Liver (tissue), 9 donors: ENCODE data around the gene PRR36. TPM values are rescaled to one million over a fixed set of nuclear protein-coding genes. Genes with fewer than 3 reads are reported as not detected.
A peak's percentile ranks its signal among the peaks of the same experiment; 100 is the strongest.

Source experiments
- DNase-seq: peaks from one replicate; pipeline ENCODE4 v3.0.0-alpha.2; 2017; ENCODE audit warnings: low spot score
- H3K27ac ChIP-seq, 2 donors: one replicate each; pipeline ENCODE4 v1.7.0; 2013; ENCODE audit warnings: inconsistent platforms in 2 of 2, low read length in 2 of 2, control low read depth in 1 of 2, low read depth in 1 of 2, mild to moderate bottlenecking in 1 of 2
- H3K27me3 ChIP-seq, 4 donors: one replicate each; pipeline versions ENCODE4 v1.6.1 to v1.7.0; 2013; ENCODE audit warnings: low read length in 3 of 4, inconsistent platforms in 1 of 4, mild to moderate bottlenecking in 1 of 4, moderate library complexity in 1 of 4; ENCODE audit not compliant: control insufficient read depth in 4 of 4, insufficient read depth in 4 of 4
- H3K36me3 ChIP-seq, 4 donors: one replicate each; pipeline versions ENCODE4 v1.6.1 to v1.7.0; 2013; ENCODE audit warnings: low read length in 3 of 4, mild to moderate bottlenecking in 3 of 4, low read depth in 1 of 4, moderate library complexity in 1 of 4; ENCODE audit not compliant: control insufficient read depth in 4 of 4, insufficient read depth in 3 of 4
- H3K4me1 ChIP-seq, 4 donors: one replicate each; pipeline versions ENCODE4 v1.6.1 to v1.7.0; 2013; ENCODE audit warnings: low read length in 3 of 4, mild to moderate bottlenecking in 3 of 4, moderate library complexity in 1 of 4; ENCODE audit not compliant: control insufficient read depth in 4 of 4, insufficient read depth in 4 of 4
- H3K4me3 ChIP-seq, 3 donors: one replicate each; pipeline versions ENCODE4 v1.6.1 to v1.7.0; 2013; ENCODE audit warnings: low read length in 3 of 3, control low read depth in 1 of 3, low read depth in 1 of 3, mild to moderate bottlenecking in 1 of 3
- H3K9ac ChIP-seq, 2 donors: one replicate each; pipeline ENCODE4 v1.7.0; 2013; ENCODE audit warnings: low read length in 2 of 2, mild to moderate bottlenecking in 2 of 2, moderate library complexity in 2 of 2, control low read depth in 1 of 2, low read depth in 1 of 2
- H3K9me3 ChIP-seq, 4 donors: one replicate each; pipeline versions ENCODE4 v1.6.1 to v1.7.0; 2013; ENCODE audit warnings: low read length in 3 of 4; ENCODE audit not compliant: control insufficient read depth in 4 of 4
- FOXA1 ChIP-seq: IDR thresholded peaks from 2 replicates; pipeline ENCODE4 v1.6.1; 2016; ENCODE audit warnings: antibody characterized with exemption
- FOXA2 ChIP-seq: IDR thresholded peaks from 2 replicates; pipeline ENCODE4 v1.6.1; 2016; ENCODE audit warnings: antibody characterized with exemption
- GABPA ChIP-seq, 2 donors: IDR thresholded peaks in 1 of 2; conservative IDR thresholded peaks in 1 of 2; 2 replicates each; pipeline ENCODE4 v1.6.1; 2016; ENCODE audit warnings: antibody characterized with exemption in 2 of 2, mild to moderate bottlenecking in 1 of 2, moderate library complexity in 1 of 2
- HNF4A ChIP-seq, 2 donors: conservative IDR thresholded peaks; 2 replicates each; pipeline ENCODE4 v1.6.1; 2016; ENCODE audit warnings: antibody characterized with exemption in 2 of 2, mild to moderate bottlenecking in 2 of 2
- MAX ChIP-seq: IDR thresholded peaks from 2 replicates; pipeline ENCODE4 v1.6.1; 2016; ENCODE audit warnings: antibody characterized with exemption
- NR2F2 ChIP-seq: IDR thresholded peaks from 2 replicates; pipeline ENCODE4 v1.6.1; 2016; ENCODE audit warnings: antibody characterized with exemption
- RAD21 ChIP-seq, 2 donors: IDR thresholded peaks; 2 replicates each; pipeline ENCODE4 v1.6.1; 2016; ENCODE audit warnings: antibody characterized with exemption in 2 of 2, mild to moderate bottlenecking in 2 of 2
- SP1 ChIP-seq: IDR thresholded peaks from 2 replicates; pipeline ENCODE4 v1.6.1; 2018; ENCODE audit warnings: antibody characterized with exemption, mild to moderate bottlenecking
- TAF1 ChIP-seq: conservative IDR thresholded peaks from 2 replicates; pipeline ENCODE4 v1.6.1; 2016; ENCODE audit warnings: antibody characterized with exemption, mild to moderate bottlenecking
- YY1 ChIP-seq: IDR thresholded peaks from 2 replicates; pipeline ENCODE4 v1.6.1; 2016; ENCODE audit warnings: antibody characterized with exemption, mild to moderate bottlenecking
- WGBS: extraction: QIAGEN DNeasy Blood & Tissue Kit; methylation state at CpG from one replicate; pipeline ENCODE4 v1.1.7; 2013; 5-methylcytosine and 5-hydroxymethylcytosine counted together
- polyA plus RNA-seq, 2 donors: library from polyadenylated mRNA; stranded (reverse) in 1 of 2; unstranded in 1 of 2; fragments of 200-250 nt in 1 of 2; fragments of >200 nt in 1 of 2; fragmentation: Nextera tagmentation in 1 of 2; extraction: Ambion mirVana in 1 of 2; gene quantifications; one replicate each; pipeline versions ENCODE4 v1.2.1 to v1.2.3, GENCODE V29; 2013 to 2015
- total RNA-seq, 2 donors: library from RNA; depleted of rRNA; stranded (reverse); fragments of >200 nt; gene quantifications; one replicate each; pipeline ENCODE4 v1.2.3, GENCODE V29; 2014
- TF ChIP-seq, protein P1 (sequence below): IDR thresholded peaks from 2 replicates; pipeline ENCODE4 v1.6.1; 2016; ENCODE audit warnings: antibody characterized with exemption, mild to moderate bottlenecking
- TF ChIP-seq, protein P2 (sequence below): IDR thresholded peaks from 2 replicates; pipeline ENCODE4 v1.6.1; 2016; ENCODE audit warnings: antibody characterized with exemption
- TF ChIP-seq, protein P3 (sequence below): fragments of 150-350 bp; IDR thresholded peaks from 2 replicates; pipeline ENCODE4 v1.5.1; 2017; ENCODE audit warnings: improper control_type of control experiment, low read depth, low read length; ENCODE audit not compliant: missing input control
- TF ChIP-seq, protein P4 (sequence below): IDR thresholded peaks from 2 replicates; pipeline ENCODE4 v1.6.1; 2016; ENCODE audit warnings: antibody characterized with exemption
- donor health status: healthy.
- donor health status: healthy.
- donor health status: healthy.
- donor health status: healthy.
- donor health status: healthy.

Gene PRR36
- total and polyA plus RNA-seq, 4 donors = 0.02 to 0.03 TPM; not detected in 2

DNA sequence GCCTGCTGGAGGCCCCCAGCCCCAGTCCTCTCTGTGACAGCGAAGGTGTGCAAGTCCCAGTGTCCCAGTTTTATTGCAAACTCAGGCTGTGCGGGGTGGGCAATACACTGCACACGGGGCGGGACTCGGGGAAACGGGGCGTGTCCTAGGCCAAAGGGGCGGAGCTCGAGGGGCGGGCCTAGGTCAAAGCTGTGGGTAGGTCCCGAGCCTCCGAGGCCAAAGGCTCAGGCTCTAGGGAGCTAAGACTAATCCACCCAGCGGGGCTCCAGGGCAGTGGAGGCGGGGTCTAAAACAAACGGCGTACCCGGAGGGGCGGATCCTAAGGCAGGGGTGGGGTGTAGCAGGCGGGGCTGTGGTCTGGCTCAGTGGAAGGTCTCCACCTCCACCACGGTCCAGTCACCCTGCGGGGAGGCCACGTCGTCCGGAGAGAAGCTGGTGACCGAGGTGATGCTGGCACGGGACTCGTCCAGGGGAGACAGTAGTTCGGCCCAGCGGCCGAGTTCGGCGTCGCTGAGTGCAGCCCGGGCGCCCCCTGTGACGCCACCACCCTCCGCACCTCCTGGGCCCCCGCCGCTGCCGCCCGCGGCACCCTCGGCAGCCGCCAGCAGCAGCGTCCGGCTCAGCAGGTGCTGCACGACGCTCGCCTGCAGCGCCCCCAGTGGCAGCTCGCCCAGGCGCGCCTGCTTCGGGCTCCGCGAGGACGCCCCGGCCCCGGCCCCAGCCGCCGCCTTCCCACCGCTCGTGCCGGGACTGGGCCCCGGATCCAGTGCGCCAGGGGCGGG, 5.3 kb downstream of the PRR36 start:
- DNase-seq = peak; percentile 81
- TF ChIP-seq YY1 (no peak), TAF1 (no peak), SP1 (peak; percentile 21), FOXA1 (no peak), HNF4A (conservative IDR thresholded peaks at IDR 0.05) (no peak), FOXA2 (no peak), MAX (no peak), GABPA (IDR thresholded peaks at IDR 0.05 in 1 of 2, conservative IDR thresholded peaks at IDR 0.05 in 1 of 2) (no peak), RAD21 (IDR thresholded peaks at IDR 0.05) (no peak), NR2F2 (no peak)
- TF ChIP-seq, protein P1, sequence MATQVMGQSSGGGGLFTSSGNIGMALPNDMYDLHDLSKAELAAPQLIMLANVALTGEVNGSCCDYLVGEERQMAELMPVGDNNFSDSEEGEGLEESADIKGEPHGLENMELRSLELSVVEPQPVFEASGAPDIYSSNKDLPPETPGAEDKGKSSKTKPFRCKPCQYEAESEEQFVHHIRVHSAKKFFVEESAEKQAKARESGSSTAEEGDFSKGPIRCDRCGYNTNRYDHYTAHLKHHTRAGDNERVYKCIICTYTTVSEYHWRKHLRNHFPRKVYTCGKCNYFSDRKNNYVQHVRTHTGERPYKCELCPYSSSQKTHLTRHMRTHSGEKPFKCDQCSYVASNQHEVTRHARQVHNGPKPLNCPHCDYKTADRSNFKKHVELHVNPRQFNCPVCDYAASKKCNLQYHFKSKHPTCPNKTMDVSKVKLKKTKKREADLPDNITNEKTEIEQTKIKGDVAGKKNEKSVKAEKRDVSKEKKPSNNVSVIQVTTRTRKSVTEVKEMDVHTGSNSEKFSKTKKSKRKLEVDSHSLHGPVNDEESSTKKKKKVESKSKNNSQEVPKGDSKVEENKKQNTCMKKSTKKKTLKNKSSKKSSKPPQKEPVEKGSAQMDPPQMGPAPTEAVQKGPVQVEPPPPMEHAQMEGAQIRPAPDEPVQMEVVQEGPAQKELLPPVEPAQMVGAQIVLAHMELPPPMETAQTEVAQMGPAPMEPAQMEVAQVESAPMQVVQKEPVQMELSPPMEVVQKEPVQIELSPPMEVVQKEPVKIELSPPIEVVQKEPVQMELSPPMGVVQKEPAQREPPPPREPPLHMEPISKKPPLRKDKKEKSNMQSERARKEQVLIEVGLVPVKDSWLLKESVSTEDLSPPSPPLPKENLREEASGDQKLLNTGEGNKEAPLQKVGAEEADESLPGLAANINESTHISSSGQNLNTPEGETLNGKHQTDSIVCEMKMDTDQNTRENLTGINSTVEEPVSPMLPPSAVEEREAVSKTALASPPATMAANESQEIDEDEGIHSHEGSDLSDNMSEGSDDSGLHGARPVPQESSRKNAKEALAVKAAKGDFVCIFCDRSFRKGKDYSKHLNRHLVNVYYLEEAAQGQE = no peak
- TF ChIP-seq, protein P2, sequence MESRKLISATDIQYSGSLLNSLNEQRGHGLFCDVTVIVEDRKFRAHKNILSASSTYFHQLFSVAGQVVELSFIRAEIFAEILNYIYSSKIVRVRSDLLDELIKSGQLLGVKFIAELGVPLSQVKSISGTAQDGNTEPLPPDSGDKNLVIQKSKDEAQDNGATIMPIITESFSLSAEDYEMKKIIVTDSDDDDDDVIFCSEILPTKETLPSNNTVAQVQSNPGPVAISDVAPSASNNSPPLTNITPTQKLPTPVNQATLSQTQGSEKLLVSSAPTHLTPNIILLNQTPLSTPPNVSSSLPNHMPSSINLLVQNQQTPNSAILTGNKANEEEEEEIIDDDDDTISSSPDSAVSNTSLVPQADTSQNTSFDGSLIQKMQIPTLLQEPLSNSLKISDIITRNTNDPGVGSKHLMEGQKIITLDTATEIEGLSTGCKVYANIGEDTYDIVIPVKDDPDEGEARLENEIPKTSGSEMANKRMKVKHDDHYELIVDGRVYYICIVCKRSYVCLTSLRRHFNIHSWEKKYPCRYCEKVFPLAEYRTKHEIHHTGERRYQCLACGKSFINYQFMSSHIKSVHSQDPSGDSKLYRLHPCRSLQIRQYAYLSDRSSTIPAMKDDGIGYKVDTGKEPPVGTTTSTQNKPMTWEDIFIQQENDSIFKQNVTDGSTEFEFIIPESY = no peak
- TF ChIP-seq, protein P3, sequence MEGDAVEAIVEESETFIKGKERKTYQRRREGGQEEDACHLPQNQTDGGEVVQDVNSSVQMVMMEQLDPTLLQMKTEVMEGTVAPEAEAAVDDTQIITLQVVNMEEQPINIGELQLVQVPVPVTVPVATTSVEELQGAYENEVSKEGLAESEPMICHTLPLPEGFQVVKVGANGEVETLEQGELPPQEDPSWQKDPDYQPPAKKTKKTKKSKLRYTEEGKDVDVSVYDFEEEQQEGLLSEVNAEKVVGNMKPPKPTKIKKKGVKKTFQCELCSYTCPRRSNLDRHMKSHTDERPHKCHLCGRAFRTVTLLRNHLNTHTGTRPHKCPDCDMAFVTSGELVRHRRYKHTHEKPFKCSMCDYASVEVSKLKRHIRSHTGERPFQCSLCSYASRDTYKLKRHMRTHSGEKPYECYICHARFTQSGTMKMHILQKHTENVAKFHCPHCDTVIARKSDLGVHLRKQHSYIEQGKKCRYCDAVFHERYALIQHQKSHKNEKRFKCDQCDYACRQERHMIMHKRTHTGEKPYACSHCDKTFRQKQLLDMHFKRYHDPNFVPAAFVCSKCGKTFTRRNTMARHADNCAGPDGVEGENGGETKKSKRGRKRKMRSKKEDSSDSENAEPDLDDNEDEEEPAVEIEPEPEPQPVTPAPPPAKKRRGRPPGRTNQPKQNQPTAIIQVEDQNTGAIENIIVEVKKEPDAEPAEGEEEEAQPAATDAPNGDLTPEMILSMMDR = peak; percentile 65
- TF ChIP-seq, protein P4, sequence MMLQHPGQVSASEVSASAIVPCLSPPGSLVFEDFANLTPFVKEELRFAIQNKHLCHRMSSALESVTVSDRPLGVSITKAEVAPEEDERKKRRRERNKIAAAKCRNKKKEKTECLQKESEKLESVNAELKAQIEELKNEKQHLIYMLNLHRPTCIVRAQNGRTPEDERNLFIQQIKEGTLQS = no peak
- peaks cover 9 to 32% (median 12%) of the 10 kb centered on the region in 4 donors for H3K4me1 ChIP-seq
- peak overlapping the region in 2 of 3 donors; percentile 47 to 49 for H3K4me3 ChIP-seq
- H3K9me3 ChIP-seq = no peaks in the 10 kb centered on the region
- H3K9ac ChIP-seq = no peak overlapping the region
- 2% methylated on average over 67 of the region's 67 CpGs for WGBS
- H3K36me3 ChIP-seq = peaks cover 0 to 1% (median 0%) of the 10 kb centered on the region in 4 donors
- H3K27me3 ChIP-seq = peaks cover 0 to 7% (median 5%) of the 10 kb centered on the region in 4 donors
- H3K27ac ChIP-seq = peak overlapping the region in 1 of 2 donors; percentile 41
